HUES64 (cell line): ENCODE data around the gene LIPE.

ENCODE experiments used
- H3K27ac ChIP-seq: 2 replicates; pipeline ENCODE4 v1.7.0; 2013; ENCODE audit warnings: low read depth, low read length, inconsistent platforms
- H3K27me3 ChIP-seq: 2 replicates; pipeline ENCODE4 v1.6.1; 2013; ENCODE audit warnings: mild to moderate bottlenecking, low read length; ENCODE audit not compliant: insufficient read depth
- H3K36me3 ChIP-seq: 2 replicates; pipeline ENCODE4 v1.6.1; 2013; ENCODE audit warnings: mild to moderate bottlenecking, low read length; ENCODE audit not compliant: insufficient read depth
- H3K4me1 ChIP-seq: 2 replicates; pipeline ENCODE4 v1.6.1; 2013; ENCODE audit warnings: mild to moderate bottlenecking, low read length, moderate library complexity; ENCODE audit not compliant: insufficient read depth
- H3K4me3 ChIP-seq: 2 replicates; pipeline ENCODE4 v1.5.1; 2013; ENCODE audit warnings: mild to moderate bottlenecking, low read length, moderate library complexity
- H3K9ac ChIP-seq: 2 replicates; pipeline ENCODE4 v1.6.1; 2013; ENCODE audit warnings: mild to moderate bottlenecking, low read depth, low read length
- H3K9me3 ChIP-seq: 2 replicates; pipeline ENCODE4 v1.6.1; 2013; ENCODE audit warnings: low read depth, low read length; ENCODE audit not compliant: insufficient read depth
- WGBS: fragments of 150-250, 120-280 bp; methylation state at CpG from one replicate; pipeline ENCODE4 v1.1.7; 2013; ENCODE audit warnings: missing lambda C conversion rate; 5-methylcytosine and 5-hydroxymethylcytosine counted together

The LIPE gene

DNA sequence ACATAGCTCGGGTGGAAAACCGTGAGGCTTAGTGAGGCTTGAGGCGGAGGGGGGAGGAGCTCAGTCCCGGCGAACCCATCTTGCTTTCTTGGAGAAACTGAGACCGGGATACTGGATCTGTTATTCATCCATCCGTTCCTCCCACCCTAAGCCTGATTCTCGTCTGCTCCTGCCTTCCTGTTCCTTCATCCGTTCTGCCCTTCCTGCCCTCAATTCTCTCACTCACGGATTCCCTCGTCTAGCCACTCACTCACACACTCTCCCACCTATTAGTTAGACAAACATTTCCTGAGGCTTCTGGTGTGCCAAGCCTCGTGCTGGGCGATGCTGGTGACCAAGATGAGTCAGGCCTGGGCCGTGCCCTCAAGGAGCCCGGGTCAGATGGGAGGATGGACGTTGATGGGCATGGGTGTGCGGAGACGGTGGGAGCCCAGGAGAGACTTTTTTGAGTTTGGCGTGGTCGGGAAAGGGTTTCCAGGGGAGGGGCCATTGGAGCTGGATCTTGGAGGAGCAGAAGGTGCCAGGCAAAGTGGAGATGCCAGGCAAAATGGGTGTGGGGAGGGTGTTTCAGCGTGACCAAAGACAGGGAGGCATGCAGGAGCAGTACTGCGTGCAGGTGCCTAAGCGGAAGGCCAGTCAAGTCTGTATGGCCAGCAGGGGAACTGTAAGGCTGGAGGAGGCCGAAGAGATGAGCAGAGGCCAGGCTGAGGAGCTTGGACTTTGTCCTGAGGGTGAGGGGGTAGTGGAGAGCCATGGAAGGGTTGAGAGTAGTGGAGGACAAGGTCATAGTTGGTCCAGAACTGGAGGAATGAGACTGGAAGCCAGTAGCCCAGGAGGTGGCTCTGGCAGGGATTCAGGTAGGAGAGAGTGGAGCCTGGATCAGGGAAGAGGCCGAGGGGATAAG is 29.7 kb downstream of the LIPE start:
- Histone ChIP-seq H3K27ac (no peak overlapping the region; the same call in 1 of the 2 replicates), H3K9ac (peak overlapping the region; percentile 62)
- 20% methylated on average over 25 of the region's 25 CpGs for WGBS

DNA sequence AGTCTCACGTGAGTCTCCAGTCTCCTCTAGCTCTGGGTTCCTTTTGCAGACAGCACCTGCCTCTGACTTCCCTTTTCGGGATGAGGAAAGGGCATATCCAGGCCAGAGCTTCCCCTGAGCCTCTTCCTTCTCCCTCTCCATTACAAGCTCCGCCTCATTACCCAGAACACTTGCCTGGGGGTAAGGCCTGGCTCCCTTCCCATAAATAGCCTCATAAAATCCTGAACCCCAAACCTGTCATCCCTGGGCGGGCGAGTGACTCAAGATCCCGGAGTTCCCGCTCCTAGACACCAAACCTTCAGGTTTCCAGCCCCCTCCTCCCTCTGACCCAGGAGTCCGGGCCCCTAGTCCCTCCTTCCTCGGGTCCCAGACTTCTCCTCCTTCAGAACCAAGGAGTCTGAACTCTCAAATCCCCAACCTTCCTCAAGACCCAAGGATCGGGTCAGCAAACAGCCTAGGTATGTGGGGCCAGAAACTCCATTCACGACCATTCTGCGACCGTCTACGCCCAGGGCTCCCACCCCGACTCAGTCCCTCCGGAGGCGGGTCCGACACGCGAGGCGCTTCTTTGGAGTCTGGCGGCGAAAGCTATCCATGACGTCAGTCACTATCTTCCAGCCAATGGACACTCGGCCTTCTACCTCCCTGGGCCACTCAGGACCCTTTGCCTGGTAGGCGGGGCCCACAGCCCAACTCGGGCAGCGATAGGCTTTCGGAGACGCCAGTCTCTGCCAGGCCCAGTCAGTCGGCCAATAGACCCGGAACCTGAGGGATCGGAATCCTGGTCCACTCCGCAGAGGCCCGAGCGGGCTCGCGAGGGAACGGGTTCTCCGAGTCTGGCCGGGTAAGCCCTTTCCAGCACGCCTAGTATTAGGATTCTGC is 30.6 kb downstream of the LIPE start:
- H3K27me3 ChIP-seq = peaks cover 7% of the 10 kb centered on the region
- H3K27ac ChIP-seq = peak overlapping the region; percentile 69
- peak overlapping the region; percentile 75 for H3K4me3 ChIP-seq
- peaks cover 4% of the 10 kb centered on the region for H3K4me1 ChIP-seq
- 2% methylated on average over 42 of the region's 42 CpGs for WGBS
- H3K9ac ChIP-seq = peak overlapping the region; percentile 62
- H3K9me3 ChIP-seq = no peaks in the 10 kb centered on the region
- no peaks in the 10 kb centered on the region for H3K36me3 ChIP-seq

More for the DNA sequence above, 29.7 kb downstream of the LIPE start:
- H3K36me3 ChIP-seq = no peaks in the 10 kb centered on the region
- peak overlapping the region; percentile 75 for H3K4me3 ChIP-seq
- no peaks in the 10 kb centered on the region for H3K9me3 ChIP-seq
- H3K27me3 ChIP-seq = peaks cover 7% of the 10 kb centered on the region
- peaks cover 4% of the 10 kb centered on the region for H3K4me1 ChIP-seq

DNA sequence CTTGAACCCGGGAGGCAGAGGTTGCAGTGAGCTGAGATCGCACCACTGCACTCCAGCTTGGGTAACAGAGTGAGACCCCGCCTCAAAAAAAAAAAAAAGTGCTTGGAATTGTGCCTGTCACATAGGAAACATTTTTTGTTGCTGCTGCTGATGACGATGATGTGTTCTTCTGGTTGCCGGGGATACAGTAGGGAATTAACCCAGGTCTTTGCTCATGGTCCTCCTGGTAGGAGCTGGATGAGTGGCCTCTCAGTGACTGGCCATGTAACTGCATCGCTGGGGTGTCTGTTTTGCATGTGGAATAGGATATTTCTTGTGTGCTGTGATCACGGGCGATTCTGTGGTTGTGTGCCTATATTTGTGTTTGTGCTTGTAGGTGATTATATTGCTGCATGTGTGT is 32.4 kb downstream of the LIPE start:
- Histone ChIP-seq H3K4me1 (peaks cover 4% of the 10 kb centered on the region), H3K27ac (no peak overlapping the region), H3K27me3 (peaks cover 23% of the 10 kb centered on the region), H3K4me3 (no peak overlapping the region), H3K36me3 (no peaks in the 10 kb centered on the region), H3K9ac (no peak overlapping the region), H3K9me3 (no peaks in the 10 kb centered on the region)
- whole genome bisulfite sequencing = 89% methylated on average over 8 of the region's 8 CpGs

DNA sequence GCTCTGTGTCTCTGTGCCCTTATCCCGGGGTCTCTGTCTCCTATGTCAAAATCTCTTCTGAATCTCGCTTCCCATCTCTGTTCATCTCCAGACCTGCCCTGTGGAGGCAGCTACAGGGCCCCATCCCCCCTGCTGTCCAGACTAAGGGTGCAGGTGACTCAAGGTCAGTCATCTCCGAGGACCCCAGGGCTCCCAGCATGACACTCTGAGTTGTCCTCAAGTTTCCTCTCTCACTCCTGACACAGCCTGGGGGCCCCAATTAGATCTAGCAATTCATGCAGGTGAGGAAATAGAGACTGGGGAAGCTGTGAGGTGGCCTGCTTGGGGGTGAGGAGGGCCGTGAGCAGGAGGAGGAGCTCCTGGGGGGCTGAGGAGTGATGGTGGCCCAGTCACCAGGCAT is 35.0 kb downstream of the LIPE start:
- Histone ChIP-seq H3K27me3 (peaks cover 27% of the 10 kb centered on the region), H3K4me3 (no peak overlapping the region), H3K4me1 (peaks cover 4% of the 10 kb centered on the region), H3K9me3 (no peaks in the 10 kb centered on the region), H3K27ac (no peak overlapping the region), H3K36me3 (no peaks in the 10 kb centered on the region), H3K9ac (no peak overlapping the region)
- WGBS = 73% methylated on average over 4 of the region's 4 CpGs

DNA sequence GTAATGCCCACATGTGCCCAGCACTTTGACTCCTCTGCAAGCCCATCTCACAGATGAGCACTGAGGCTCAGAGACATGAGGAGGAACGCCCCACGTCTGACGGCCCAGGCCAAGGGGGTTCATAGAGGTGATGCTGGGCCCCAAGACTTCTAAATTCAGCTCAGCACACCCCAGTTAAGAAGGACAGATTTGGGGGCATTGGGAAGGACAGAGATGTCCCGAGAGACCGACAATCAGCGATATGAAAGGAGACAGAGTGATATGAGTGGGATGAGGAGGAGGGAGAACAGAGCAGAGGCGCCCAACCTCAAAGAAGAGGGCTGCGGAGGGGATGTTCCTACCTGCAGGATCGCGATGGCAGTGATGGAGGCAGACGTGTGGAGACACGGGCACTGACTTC is 37.3 kb downstream of the LIPE start, which contains the start of gene CNFN:
Gene CNFN, minus strand, starts transcription at position 399 of the 400 bp plus-strand sequence. CDS start 1,260 bp downstream, outside the sequence.
- Histone ChIP-seq H3K4me3 (no peak within 1 kb of the TSS), H3K4me1 (no peaks in the 10 kb centered on the region), H3K9ac (no peak within 1 kb of the TSS), H3K36me3 (no peaks in the 10 kb centered on the region), H3K27ac (no peak within 1 kb of the TSS), H3K27me3 (peaks cover 27% of the 10 kb centered on the region), H3K9me3 (no peaks in the 10 kb centered on the region)
- WGBS = 68% methylated on average over 12 of the region's 12 CpGs

DNA sequence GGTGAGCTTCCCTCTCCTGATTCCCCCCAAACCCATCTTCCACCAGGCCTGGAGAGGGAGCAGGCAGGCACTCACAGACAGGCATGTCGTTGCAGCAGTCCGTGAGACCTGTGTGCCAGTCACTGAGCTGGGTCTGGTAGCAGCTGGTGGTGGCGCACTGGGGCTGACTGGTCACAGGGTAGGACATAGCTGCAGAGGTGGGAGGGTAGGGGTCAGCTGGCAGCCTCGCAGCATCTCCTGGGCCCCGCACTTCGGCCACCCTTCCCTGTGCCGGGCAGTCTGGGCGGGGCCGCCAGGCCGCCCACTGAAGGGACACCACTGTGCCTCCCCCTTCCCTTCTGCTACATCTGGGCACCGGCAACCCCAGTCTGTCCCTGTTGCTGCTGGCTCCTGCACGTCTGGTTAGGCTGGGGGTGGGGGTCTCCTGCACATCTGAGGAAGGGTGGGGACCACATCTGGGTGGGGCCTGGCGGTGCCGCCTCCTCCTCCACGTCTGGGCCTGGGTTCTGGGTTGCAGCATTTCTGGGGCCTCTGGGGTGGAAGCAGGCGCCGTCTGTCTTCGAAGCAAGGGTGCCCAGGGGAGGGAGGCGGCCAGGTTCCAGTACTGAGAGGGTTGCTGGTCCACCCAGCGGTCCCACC is 38.2 kb downstream of the LIPE start:
- Histone ChIP-seq H3K27me3 (peaks cover 27% of the 10 kb centered on the region), H3K27ac (no peak overlapping the region), H3K36me3 (no peaks in the 10 kb centered on the region), H3K4me1 (no peaks in the 10 kb centered on the region), H3K9me3 (no peaks in the 10 kb centered on the region), H3K9ac (no peak overlapping the region), H3K4me3 (no peak overlapping the region)
- WGBS = 90% methylated on average over 20 of the region's 20 CpGs

DNA sequence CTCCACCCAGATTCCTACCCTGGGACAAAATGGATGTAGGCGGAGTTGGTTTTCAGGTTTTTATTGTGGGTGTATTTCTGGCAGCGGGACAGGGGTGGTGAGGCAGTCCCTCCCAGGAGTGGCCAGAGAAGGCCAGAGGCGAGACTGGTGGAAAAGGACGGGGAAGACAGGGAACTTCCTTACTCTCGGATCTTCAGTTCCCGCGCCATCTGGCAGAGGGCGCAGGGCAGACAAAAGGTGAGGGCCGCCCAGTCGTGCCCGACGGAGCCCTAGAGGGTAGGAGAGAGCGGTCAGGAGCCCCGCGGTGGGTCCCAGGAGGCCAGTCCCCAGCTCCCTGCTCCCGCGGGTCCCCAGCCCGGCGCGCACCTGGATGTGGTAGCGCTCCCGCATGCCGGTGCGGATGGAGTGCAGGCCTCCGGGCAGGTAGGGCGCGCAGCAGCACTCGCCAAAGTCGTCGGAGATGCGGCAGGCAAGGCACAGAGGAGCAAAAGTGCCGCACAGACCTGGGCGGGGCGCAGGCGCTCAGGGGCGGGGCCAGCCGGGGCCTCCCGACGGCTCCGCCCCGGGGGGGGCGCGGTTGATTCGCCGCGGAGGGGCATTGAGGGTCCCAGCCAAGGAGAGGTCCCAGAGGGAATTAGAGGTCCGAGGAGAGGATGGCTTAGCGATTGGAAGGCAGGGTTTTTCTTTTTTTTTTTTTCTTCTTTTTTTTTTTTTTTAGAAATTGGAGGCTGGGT is 40.0 kb downstream of the LIPE start:
- WGBS = 1% methylated on average over 48 of the region's 48 CpGs
- Histone ChIP-seq H3K9me3 (no peaks in the 10 kb centered on the region), H3K27me3 (peaks cover 25% of the 10 kb centered on the region), H3K27ac (peak overlapping the region; percentile 86; the same call in 1 of the 2 replicates), H3K9ac (peak overlapping the region; percentile 95), H3K4me3 (peak overlapping the region; percentile 85), H3K4me1 (no peaks in the 10 kb centered on the region), H3K36me3 (no peaks in the 10 kb centered on the region)

DNA sequence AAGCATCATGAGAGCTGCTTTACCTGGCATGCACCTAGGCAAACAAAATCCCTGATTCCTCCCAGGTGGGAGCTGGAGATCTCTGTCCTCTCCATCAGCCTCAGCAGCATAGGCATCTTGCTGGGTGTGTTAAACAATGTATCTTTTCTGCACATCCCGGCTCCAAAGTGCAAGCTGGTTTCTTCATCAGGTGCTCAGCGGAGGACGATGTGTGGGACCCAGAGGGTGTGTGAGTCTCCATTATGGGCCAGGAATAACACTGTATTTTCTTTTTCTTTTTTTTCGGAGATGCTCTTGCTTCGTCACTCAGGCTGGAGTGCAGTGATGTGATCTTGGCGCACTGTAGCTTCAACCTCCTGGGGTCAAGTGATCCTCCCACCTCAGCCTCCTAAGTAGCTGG is 47.0 kb downstream of the LIPE start:
- Histone ChIP-seq H3K27me3 (no peaks in the 10 kb centered on the region), H3K4me3 (no peak overlapping the region), H3K4me1 (no peaks in the 10 kb centered on the region), H3K27ac (no peak overlapping the region), H3K9ac (no peak overlapping the region), H3K36me3 (0 out of 2 replicates have a peak, but pooled peaks cover 1% of the 10 kb centered on the region), H3K9me3 (no peaks in the 10 kb centered on the region)
- 91% methylated on average over 6 of the region's 6 CpGs for WGBS

DNA sequence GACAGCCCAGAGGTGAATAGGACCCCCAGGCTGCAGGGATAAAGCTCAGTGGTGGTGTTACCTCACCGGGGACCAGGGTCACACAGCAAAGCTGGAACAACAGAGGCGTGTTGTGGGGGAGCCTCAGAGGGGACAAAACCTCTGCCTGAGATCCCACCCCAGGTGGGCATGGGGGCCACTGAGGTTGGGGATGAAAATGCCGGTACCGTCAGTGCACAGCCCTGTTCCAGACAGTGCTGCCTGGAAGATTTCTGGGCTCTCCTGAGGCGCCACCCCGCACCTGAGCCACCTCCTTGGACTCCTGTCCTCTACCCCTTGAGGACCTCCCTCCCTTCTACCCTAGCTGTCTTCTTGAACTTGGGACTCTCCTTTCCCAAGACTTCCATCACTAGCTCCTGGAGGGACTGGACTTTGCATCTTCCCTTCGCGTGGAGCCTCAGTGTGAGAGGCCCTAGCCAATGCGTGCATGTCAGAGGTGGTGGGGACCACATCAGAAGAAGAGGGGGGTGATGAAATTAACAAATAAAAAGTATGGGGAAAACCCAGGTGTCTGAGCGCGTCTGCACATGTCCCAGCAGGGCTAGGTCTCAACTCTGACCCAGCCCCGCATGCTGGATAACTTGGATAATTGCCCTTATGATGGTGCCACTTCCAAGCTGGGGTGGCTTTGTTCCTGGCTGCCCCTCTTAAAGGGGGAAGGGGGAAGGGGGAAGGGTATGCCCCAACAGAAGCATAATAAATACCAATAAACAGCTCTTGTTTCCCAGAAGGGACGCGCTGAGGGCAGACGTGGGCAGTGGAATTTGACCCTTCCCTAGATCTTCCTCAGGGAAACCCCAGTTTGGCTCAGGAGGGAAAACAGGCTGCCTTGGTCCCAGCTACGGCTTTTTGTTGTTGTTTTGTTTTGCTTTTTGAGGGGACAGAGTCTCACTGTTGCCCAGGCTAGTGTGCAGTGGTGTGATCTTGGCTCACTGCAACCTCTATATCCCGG is 48.7 kb downstream of the LIPE start:
- H3K27me3 ChIP-seq = no peaks in the 10 kb centered on the region
- WGBS = 91% methylated on average over 17 of the region's 17 CpGs

More for the DNA sequence above, 48.7 kb downstream of the LIPE start:
- Histone ChIP-seq H3K4me1 (no peaks in the 10 kb centered on the region), H3K4me3 (no peak overlapping the region), H3K9ac (no peak overlapping the region), H3K9me3 (no peaks in the 10 kb centered on the region), H3K27ac (no peak overlapping the region), H3K36me3 (0 out of 2 replicates have a peak, but pooled peaks cover 6% of the 10 kb centered on the region)
